Stimulated activated memory B cell treated with anti-CD40 and anti-IgM and Interleukin-4, amounts not matched to agents 10 μg/mL and 1 μg/mL and 100 μg/mL, for 72 hours (primary cell): Measurements from ENCODE around the gene CNTNAP2.

Experiments used
- ATAC-seq: fragments of 150-1000 bp; cut with Tn5 transposase; 2 replicates; pipeline ENCODE4 v1.10.0; 2021
- H3K27ac Mint-ChIP-seq: one replicate; pipeline ENCODE4 v1.8.0; 2022; ENCODE audit warnings: mild to moderate bottlenecking, mixed read lengths
- H3K27me3 Mint-ChIP-seq: one replicate; pipeline ENCODE4 v1.8.0; 2022; ENCODE audit warnings: mixed read lengths
- H3K36me3 Mint-ChIP-seq: one replicate; pipeline ENCODE4 v1.8.0; 2022; ENCODE audit warnings: mixed read lengths
- H3K4me1 Mint-ChIP-seq: one replicate; pipeline ENCODE4 v1.8.0; 2022; ENCODE audit warnings: mixed read lengths
- H3K4me3 Mint-ChIP-seq: one replicate; pipeline ENCODE4 v1.8.0; 2022; ENCODE audit warnings: mild to moderate bottlenecking, moderate library complexity, mixed read lengths
- H3K9me3 Mint-ChIP-seq: one replicate; pipeline ENCODE4 v1.8.0; 2022; ENCODE audit warnings: mixed read lengths

CNTNAP2 gene

DNA sequence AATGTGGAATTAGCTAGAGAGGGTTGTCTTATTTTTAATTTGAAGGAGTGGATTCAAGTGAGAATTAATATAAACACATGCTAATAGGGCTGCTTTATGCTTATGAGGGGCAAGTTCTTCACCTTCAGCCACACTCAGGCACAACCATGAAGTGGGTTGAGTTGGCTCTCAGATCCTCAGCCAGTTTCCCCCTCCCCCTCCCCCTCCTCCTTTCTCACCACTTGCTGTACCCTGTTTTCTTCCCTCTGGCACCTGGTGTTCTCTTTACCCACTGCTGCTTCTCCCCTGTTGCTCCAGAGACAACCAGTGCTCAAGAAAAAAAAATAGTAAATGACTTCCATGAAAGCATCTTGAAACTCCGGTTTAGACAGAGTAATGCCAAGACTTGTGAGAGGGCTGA lies 1083.3 kb downstream of the CNTNAP2 start:
- Mint-ChIP-seq H3K4me1 (no peaks in the 10 kb centered on the region), H3K4me3 (no peak overlapping the region), H3K27ac (no peak overlapping the region), H3K36me3 (no peaks in the 10 kb centered on the region), H3K9me3 (no peaks in the 10 kb centered on the region), H3K27me3 (no peaks in the 10 kb centered on the region)
- ATAC-seq, result no peak

DNA sequence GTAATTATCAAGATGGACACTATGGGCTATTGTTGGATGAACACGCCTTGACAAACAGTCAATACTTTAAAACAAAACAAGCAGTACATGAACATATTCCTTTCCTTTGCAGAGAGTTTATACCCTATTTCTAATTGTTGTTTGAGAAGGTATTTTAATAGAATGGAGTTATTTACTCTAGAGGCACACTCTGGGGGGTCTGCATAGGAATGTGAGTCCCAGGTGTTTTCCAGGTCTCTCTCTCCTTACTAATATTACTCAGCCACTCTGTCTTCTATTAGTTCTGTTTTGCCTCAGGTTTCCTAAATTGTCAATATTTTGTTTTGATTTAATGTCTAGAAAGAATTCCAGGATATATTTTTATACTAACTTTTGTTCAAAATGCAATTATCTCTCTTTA lies 1091.4 kb downstream of the CNTNAP2 start:
- H3K4me3 Mint-ChIP-seq, result no peak overlapping the region
- no peaks in the 10 kb centered on the region for H3K9me3 Mint-ChIP-seq
- H3K27me3 Mint-ChIP-seq, result no peaks in the 10 kb centered on the region
- no peak overlapping the region for H3K27ac Mint-ChIP-seq
- H3K4me1 Mint-ChIP-seq, result no peaks in the 10 kb centered on the region
- no peaks in the 10 kb centered on the region for H3K36me3 Mint-ChIP-seq
- no peak for ATAC-seq

DNA sequence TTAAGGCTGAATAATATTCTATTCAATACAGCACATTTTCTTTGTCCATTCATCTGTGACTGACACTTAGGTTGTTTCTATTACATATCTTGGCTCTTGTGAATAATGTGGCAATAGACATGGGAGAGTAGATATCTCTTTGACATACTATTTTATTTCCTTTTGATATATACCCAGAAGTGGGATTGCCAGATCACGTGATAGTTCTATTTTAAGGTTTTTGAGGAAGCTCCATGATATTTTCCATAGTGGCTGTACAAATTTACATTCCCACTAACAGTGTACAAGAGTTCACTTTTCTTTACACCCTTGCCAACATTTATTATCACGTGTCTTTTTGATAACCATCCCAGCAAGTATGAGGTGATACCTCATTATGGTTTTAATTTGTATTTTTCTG lies 1114.7 kb downstream of the CNTNAP2 start:
- Mint-ChIP-seq H3K27ac (no peak overlapping the region), H3K4me3 (no peak overlapping the region), H3K27me3 (no peaks in the 10 kb centered on the region), H3K9me3 (peaks cover 11% of the 10 kb centered on the region), H3K36me3 (no peaks in the 10 kb centered on the region), H3K4me1 (no peaks in the 10 kb centered on the region)
- ATAC-seq, result no peak

DNA sequence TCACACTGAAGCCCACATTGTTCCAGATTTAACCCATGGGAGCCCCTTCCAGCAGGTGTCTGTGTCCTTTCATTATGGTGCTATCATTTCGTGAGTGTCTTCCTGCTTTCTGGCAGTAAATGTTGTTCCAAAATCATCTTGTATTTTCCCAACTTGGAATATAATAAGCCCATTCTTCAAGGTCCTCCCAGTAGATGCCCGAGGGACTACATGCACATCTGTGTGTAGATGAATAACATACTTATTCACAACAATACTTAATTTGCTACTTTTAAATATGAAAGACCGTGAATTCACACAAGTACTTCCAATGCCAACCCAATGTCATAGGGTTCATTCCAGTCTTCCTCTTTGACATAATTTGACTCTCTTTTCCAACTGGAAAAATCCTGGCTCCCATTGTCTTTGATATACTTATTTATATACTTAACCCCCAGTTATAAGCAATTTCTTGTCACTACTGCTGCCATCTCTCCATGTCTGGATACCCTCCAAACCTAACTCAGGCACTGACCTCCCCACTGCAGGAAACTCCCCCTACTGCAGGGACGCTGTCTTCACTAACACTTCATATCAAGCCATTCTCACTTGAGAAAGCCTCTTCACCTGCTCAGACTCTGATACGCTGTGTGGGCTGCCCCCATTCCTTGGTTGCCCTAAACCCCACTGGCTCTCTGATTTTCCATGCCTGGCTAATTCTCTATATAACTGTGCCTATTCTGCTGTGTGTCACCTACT lies 1119.2 kb downstream of the CNTNAP2 start:
- no peaks in the 10 kb centered on the region for H3K4me1 Mint-ChIP-seq
- ATAC-seq, result no peak
- peaks cover 4% of the 10 kb centered on the region for H3K9me3 Mint-ChIP-seq
- H3K4me3 Mint-ChIP-seq, result no peak overlapping the region
- H3K36me3 Mint-ChIP-seq, result no peaks in the 10 kb centered on the region
- H3K27me3 Mint-ChIP-seq, result no peaks in the 10 kb centered on the region
- no peak overlapping the region for H3K27ac Mint-ChIP-seq

- no peaks in the 10 kb centered on the region for H3K9me3 Mint-ChIP-seq
- no peak for ATAC-seq
- peaks cover 4% of the 10 kb centered on the region for H3K4me1 Mint-ChIP-seq
- H3K36me3 Mint-ChIP-seq, result no peaks in the 10 kb centered on the region
- H3K4me3 Mint-ChIP-seq, result no peak overlapping the region
- H3K27me3 Mint-ChIP-seq, result no peaks in the 10 kb centered on the region
- no peak overlapping the region for H3K27ac Mint-ChIP-seq
Measured at GRCh38 chr7:147240468-147240867, 1123.9 kb downstream of the CNTNAP2 start.

- ATAC-seq, result no peak
Measured at GRCh38 chr7:147245274-147245673, 1128.7 kb downstream of the CNTNAP2 start.

GRCh38 chr7:147249956-147250355 lies 1133.4 kb downstream of the CNTNAP2 start:
- Mint-ChIP-seq H3K9me3 (no peaks in the 10 kb centered on the region), H3K4me3 (no peak overlapping the region), H3K27me3 (no peaks in the 10 kb centered on the region), H3K4me1 (peaks cover 4% of the 10 kb centered on the region), H3K27ac (no peak overlapping the region), H3K36me3 (no peaks in the 10 kb centered on the region)
- no peak for ATAC-seq

More at GRCh38 chr7:147245274-147245673, 1128.7 kb downstream of the CNTNAP2 start:
- H3K4me3 Mint-ChIP-seq, result no peak overlapping the region
- H3K27me3 Mint-ChIP-seq, result no peaks in the 10 kb centered on the region
- H3K36me3 Mint-ChIP-seq, result no peaks in the 10 kb centered on the region
- no peak overlapping the region for H3K27ac Mint-ChIP-seq
- no peaks in the 10 kb centered on the region for H3K9me3 Mint-ChIP-seq
- peaks cover 4% of the 10 kb centered on the region for H3K4me1 Mint-ChIP-seq

- Mint-ChIP-seq H3K27ac (no peak overlapping the region), H3K4me1 (no peaks in the 10 kb centered on the region), H3K27me3 (no peaks in the 10 kb centered on the region), H3K36me3 (no peaks in the 10 kb centered on the region), H3K9me3 (no peaks in the 10 kb centered on the region), H3K4me3 (no peak overlapping the region)
- ATAC-seq, result no peak
Measured at GRCh38 chr7:147251751-147252325, 1135.2 kb downstream of the CNTNAP2 start.

GRCh38 chr7:147261693-147262092 lies 1145.1 kb downstream of the CNTNAP2 start:
- H3K9me3 Mint-ChIP-seq, result peaks cover 3% of the 10 kb centered on the region
- ATAC-seq, result no peak
- H3K27ac Mint-ChIP-seq, result no peak overlapping the region

DNA sequence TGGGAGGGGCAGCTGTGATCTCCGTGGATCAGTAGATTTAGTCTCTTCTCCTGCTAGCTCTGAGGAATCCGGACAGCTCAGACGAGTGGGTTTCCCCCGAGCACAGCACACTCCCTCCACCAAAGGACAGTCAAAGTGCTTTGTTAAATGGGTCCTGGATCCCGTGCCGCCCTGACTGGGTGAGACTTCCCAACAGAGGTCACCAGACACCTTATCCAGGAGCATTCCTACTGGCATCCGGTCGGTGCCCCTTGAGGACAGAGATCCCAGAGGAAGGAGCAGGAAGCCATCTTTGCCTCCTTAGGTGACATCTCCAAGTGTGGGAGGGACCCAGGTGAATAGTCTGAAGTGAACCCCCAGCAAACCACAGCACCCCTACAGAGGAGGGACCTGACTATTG lies 1148.9 kb downstream of the CNTNAP2 start:
- H3K4me3 Mint-ChIP-seq, result no peak overlapping the region
- no peak overlapping the region for H3K27ac Mint-ChIP-seq
- ATAC-seq, result no peak
- H3K27me3 Mint-ChIP-seq, result no peaks in the 10 kb centered on the region
- H3K36me3 Mint-ChIP-seq, result no peaks in the 10 kb centered on the region
- peaks cover 4% of the 10 kb centered on the region for H3K9me3 Mint-ChIP-seq
- no peaks in the 10 kb centered on the region for H3K4me1 Mint-ChIP-seq

More at GRCh38 chr7:147261693-147262092, 1145.1 kb downstream of the CNTNAP2 start:
- Mint-ChIP-seq H3K4me3 (no peak overlapping the region), H3K4me1 (no peaks in the 10 kb centered on the region), H3K36me3 (no peaks in the 10 kb centered on the region), H3K27me3 (no peaks in the 10 kb centered on the region)

- Mint-ChIP-seq H3K9me3 (peaks cover 10% of the 10 kb centered on the region), H3K36me3 (no peaks in the 10 kb centered on the region), H3K4me1 (no peaks in the 10 kb centered on the region), H3K4me3 (no peak overlapping the region), H3K27ac (no peak overlapping the region), H3K27me3 (no peaks in the 10 kb centered on the region)
- no peak for ATAC-seq
Measured at GRCh38 chr7:147276106-147276505, 1159.5 kb downstream of the CNTNAP2 start.

DNA sequence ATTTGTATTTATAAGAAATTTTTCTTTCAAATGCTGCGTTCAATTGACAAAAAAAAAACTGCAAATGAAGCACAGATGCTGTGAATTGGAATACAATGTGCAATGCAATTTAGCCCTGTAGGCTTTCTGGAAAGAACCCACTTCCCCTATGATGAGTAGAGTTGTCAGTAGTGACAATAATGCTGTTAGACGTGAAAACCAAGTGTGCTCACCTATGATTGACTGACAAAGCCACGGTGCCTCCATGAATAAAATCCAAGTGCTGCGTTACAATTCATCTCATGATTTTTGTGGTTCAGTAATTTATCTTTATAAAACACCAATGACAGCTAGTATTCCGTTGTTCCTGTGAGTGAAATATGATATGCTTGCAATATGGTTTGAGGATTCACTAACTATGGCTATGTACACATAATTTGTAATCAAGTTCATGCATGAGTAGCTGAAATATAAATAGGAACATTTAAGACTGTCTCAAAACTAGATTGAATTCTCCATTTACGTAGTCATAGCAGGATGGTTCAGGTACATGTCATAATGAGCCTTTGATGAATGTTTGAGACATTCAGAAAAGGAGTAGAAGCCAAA lies 1160.3 kb downstream of the CNTNAP2 start:
- Mint-ChIP-seq H3K27me3 (no peaks in the 10 kb centered on the region), H3K9me3 (peaks cover 10% of the 10 kb centered on the region), H3K4me3 (no peak overlapping the region)

DNA sequence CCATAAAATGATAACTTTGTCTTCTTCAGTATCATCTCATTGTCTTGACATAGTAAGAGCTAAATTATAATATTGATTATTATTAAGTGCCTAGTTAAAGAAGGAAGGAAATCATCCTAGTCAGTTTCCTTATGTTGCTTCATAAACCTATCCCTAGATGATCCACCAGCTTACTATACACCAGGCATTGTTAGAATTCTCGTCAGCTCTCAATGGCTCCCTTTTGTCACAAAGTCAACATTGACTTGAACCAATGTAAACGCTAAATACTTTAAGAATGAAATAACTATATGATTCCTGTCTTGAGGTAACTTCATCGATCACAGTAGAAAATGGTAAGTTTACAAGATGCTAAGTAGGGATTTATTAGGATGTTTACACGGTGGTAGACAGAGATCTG lies 1162.9 kb downstream of the CNTNAP2 start:
- Mint-ChIP-seq H3K27me3 (no peaks in the 10 kb centered on the region), H3K9me3 (peaks cover 2% of the 10 kb centered on the region), H3K4me1 (no peaks in the 10 kb centered on the region), H3K36me3 (no peaks in the 10 kb centered on the region), H3K27ac (no peak overlapping the region), H3K4me3 (no peak overlapping the region)
- ATAC-seq, result no peak

More for the DNA sequence above, 1160.3 kb downstream of the CNTNAP2 start:
- Mint-ChIP-seq H3K4me1 (no peaks in the 10 kb centered on the region), H3K27ac (no peak overlapping the region), H3K36me3 (no peaks in the 10 kb centered on the region)
- ATAC-seq, result no peak

- Mint-ChIP-seq H3K27ac (no peak overlapping the region), H3K9me3 (peaks cover 2% of the 10 kb centered on the region), H3K27me3 (no peaks in the 10 kb centered on the region), H3K4me3 (no peak overlapping the region), H3K36me3 (no peaks in the 10 kb centered on the region), H3K4me1 (no peaks in the 10 kb centered on the region)
- no peak for ATAC-seq
Measured at GRCh38 chr7:147279964-147280374, 1163.4 kb downstream of the CNTNAP2 start.

GRCh38 chr7:147282204-147282603 lies 1165.6 kb downstream of the CNTNAP2 start:
- no peak overlapping the region for H3K4me3 Mint-ChIP-seq
- H3K9me3 Mint-ChIP-seq, result no peaks in the 10 kb centered on the region
- no peaks in the 10 kb centered on the region for H3K36me3 Mint-ChIP-seq
- H3K27ac Mint-ChIP-seq, result no peak overlapping the region
- ATAC-seq, result no peak
- no peaks in the 10 kb centered on the region for H3K4me1 Mint-ChIP-seq
- no peaks in the 10 kb centered on the region for H3K27me3 Mint-ChIP-seq

DNA sequence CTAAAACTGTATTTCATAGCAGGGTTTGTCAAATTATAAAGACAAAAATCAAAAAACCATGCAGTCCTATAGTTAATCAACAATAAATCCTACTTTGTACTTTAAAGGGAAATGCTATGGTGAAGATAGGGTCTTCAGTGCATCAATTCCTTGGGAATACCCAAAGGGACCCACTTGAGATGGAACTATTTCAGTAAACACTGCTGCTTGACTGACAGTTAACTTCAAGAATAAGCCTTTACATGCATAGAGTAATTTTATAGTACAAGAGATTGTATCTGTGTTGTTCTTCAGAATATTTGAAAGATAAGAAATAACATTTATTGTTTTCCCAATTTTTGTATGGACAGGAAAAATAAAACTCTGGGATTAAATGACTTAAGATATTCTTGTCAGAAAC lies 1179.6 kb downstream of the CNTNAP2 start:
- H3K9me3 Mint-ChIP-seq, result no peaks in the 10 kb centered on the region
- no peak overlapping the region for H3K4me3 Mint-ChIP-seq
- ATAC-seq, result no peak
- no peak overlapping the region for H3K27ac Mint-ChIP-seq
- H3K27me3 Mint-ChIP-seq, result no peaks in the 10 kb centered on the region
- no peaks in the 10 kb centered on the region for H3K4me1 Mint-ChIP-seq
- H3K36me3 Mint-ChIP-seq, result no peaks in the 10 kb centered on the region
